ENCODE results near the gene ATP7A.

DNA sequence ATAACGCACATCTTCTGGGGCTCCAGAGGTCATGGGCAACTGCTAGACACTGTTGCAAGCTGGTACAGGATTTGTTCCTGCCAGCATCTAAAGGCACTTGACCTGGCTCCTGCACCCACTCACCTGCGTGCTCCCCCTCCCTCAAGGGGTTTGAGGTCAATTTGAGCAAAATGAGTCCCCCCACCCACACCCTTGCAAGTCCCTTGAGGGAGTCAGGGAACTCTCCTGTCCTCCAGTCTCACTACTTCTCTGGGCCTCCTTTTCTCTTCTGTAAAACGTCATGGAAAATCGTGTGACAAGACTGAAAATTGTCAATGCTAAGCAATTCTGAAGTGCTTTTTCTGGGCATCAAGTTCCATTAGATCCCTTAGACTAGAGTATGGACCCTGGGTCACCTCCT lies 153.7 kb downstream of the ATP7A start:
- TF ChIP-seq, protein P1, sequence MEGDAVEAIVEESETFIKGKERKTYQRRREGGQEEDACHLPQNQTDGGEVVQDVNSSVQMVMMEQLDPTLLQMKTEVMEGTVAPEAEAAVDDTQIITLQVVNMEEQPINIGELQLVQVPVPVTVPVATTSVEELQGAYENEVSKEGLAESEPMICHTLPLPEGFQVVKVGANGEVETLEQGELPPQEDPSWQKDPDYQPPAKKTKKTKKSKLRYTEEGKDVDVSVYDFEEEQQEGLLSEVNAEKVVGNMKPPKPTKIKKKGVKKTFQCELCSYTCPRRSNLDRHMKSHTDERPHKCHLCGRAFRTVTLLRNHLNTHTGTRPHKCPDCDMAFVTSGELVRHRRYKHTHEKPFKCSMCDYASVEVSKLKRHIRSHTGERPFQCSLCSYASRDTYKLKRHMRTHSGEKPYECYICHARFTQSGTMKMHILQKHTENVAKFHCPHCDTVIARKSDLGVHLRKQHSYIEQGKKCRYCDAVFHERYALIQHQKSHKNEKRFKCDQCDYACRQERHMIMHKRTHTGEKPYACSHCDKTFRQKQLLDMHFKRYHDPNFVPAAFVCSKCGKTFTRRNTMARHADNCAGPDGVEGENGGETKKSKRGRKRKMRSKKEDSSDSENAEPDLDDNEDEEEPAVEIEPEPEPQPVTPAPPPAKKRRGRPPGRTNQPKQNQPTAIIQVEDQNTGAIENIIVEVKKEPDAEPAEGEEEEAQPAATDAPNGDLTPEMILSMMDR (IDR thresholded peaks at IDR 0.05) = no peak
- TF ChIP-seq POLR2A (IDR thresholded peaks at IDR 0.05) = no peak
